IMR-90 (cell line): Measurements from ENCODE around the gene NFE2. TPM values are rescaled to one million over a fixed set of nuclear protein-coding genes. Genes with fewer than 3 reads are reported as not detected.

Experiments used
- RFX5 ChIP-seq: IDR thresholded peaks from 2 replicates; pipeline ENCODE4 v1.8.0; 2012; ENCODE audit warnings: low read depth, mild to moderate bottlenecking, low read length, moderate library complexity
- USF2 ChIP-seq: fragments of 150-350 bp; IDR thresholded peaks from 2 replicates; pipeline ENCODE4 v1.6.1; 2017; ENCODE audit warnings: mild to moderate bottlenecking, antibody characterized with exemption, low read length, low read depth
- polyA plus RNA-seq, 3 experiments: library from polyadenylated mRNA; depleted of rRNA; stranded (reverse); fragments of >200 nt; gene quantifications; 2 replicates each; pipeline ENCODE4 v1.2.3, GENCODE V29; 2012; ENCODE audit warnings: low replicate concordance in 1 of 3
- total RNA-seq: library from RNA; depleted of rRNA; stranded (reverse); fragments of >200 nt; gene quantifications from 2 replicates; pipeline ENCODE4 v1.2.3, GENCODE V29; 2012

NFE2 gene
- total and polyA plus RNA-seq, 2 of the 4 experiments (the other 2 are of a cell fraction) = 0.18 to 0.32 TPM

GRCh38 chr12:54280468-54281260, 20.2 kb downstream of the NFE2 start, which contains the start of gene HNRNPA1 (continued):
- peak; percentile 35; the same call in 1 of the 2 replicates for TF ChIP-seq USF2
- no peak for TF ChIP-seq RFX5
